ENCODE measurements around the gene BIN1.

BIN1 gene

GRCh38 chr2:127076290-127076689, 30.7 kb downstream of the BIN1 start:
- DNase-seq (ENCODE audit: low read depth): no peak

GRCh38 chr2:127075821-127076220, 31.1 kb downstream of the BIN1 start:
- no peak for DNase-seq (ENCODE audit: low read depth)

GRCh38 chr2:127074936-127075335, 32.0 kb downstream of the BIN1 start:
- no peak for DNase-seq (ENCODE audit: low read depth)

DNA sequence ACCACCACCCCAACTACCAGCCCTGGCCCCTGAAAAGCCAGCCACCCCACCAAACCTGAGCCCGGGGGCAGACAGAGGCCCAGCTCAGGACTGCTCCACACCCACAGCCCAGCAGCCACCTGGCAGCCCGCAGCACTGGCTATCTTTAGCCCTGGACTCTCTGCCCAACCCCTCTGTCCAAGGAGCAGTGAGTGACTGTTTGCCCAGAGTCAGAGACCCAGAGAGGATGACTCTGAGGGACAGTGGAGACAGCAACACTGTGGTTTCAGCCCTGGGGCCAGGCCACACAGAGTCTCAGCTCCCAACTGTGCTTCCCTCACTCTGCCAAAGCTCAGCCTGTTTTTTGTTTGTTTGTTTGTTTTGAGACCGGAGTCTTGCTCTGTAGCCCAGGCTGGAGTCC, 32.6 kb downstream of the BIN1 start:
- no peak for DNase-seq (ENCODE audit: low read depth)

DNA sequence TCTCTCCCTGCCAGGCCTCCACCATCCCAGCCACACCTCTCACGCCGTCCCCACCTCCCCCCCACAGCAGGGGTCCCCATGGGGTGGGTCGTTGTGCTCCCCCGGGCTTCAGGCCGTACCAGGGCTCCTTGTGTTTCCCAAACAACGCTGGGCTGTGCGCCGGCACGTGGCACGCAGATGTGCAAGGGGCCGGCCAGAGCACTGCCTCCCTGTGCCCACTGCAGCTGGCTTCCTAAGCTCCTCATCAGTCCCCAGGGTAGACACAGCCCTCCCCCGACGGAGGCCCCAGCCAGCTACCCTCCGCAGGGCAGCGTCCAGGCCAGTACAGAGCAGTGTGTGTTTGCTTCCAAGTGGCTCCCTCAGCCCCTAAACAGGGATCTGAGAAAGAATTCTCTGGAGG, 34.0 kb downstream of the BIN1 start:
- DNase-seq (ENCODE audit: low read depth): no peak

- DNase-seq (ENCODE audit: low read depth): no peak
Observed at GRCh38 chr2:127072396-127072795, 34.6 kb downstream of the BIN1 start.

DNA sequence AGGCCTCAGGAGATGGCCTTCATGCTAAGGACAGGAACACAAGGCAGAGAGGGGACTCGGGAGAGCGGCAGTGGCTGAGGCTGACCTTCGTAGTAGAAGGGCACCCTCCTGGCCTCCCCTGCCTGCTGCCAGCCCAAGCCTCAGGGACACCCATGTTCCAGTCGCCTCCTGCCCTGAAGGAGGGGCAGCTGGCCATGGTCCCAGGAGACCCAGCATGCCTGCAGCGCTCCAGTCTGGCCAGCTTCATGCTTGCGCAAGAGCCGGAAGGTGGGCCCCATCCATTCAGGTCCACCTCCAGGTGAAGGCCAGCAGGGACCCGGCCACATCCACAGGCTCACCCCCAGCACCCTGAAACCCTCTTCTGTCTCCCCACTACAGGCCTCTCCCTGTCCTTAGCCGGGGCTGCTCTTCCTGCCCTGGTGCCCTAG, 35.0 kb downstream of the BIN1 start:
- DNase-seq (ENCODE audit: low read depth): no peak

DNA sequence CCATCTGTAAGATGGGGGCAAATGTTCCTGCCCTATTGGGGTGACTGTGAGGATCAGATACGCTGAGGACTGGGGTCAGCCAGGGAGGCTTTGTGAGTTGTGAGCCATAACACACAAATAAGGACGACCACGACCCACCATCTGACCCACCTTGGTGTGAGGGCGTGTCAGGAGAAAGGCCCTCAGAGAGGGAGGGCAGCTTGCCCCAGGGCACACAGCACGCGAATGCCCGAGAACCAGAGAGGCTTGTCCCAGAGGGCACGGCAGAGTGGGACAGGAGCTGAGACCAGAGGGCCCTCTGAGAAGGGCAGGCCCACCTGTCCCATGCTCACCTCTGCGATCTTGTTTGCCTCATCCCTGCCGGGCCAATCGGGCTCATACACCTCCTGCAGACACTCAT, 36.7 kb downstream of the BIN1 start:
- DNase-seq (ENCODE audit: low read depth): no peak

DNA sequence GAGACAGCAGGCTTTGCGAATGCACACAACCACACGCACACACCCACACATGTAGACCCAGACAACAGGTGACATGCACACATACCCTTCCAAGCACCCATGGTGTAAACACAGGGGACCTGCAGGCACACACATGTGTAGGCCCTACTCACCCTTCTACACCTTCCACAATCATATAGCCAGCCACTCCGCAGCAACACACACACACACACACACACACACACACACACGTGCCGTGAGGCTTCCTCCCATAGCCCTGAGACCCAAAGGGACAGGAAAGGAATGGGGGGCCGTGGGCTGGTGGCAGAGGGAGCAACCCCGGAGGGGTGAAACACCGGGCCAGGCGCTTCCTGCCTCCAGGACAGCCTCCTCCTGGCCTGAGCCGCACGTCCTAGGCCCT, 37.4 kb downstream of the BIN1 start:
- no peak for DNase-seq (ENCODE audit: low read depth)

- DNase-seq (ENCODE audit: low read depth): no peak
Observed at GRCh38 chr2:127069003-127069402, 38.0 kb downstream of the BIN1 start.

DNA sequence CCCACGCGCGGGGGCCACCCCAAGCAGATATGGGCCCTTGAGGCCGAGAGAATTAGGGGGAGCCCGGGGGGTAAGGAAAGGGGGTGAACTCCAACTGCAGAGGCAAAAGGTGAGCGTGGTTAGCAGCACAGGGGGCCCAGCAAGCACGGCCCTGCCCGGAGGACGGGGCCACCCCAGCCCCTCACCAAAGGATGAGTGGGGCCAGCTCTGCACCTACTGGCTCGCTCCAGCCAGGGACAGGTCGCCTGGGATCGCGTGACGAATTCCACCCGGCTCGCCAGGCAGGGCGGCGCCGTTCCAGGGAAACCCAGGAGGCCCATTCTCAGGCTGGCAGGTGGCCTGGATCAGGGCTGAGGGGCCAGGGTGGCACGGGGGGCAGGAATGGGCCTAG, 38.6 kb downstream of the BIN1 start:
- no peak for DNase-seq (ENCODE audit: low read depth)

DNA sequence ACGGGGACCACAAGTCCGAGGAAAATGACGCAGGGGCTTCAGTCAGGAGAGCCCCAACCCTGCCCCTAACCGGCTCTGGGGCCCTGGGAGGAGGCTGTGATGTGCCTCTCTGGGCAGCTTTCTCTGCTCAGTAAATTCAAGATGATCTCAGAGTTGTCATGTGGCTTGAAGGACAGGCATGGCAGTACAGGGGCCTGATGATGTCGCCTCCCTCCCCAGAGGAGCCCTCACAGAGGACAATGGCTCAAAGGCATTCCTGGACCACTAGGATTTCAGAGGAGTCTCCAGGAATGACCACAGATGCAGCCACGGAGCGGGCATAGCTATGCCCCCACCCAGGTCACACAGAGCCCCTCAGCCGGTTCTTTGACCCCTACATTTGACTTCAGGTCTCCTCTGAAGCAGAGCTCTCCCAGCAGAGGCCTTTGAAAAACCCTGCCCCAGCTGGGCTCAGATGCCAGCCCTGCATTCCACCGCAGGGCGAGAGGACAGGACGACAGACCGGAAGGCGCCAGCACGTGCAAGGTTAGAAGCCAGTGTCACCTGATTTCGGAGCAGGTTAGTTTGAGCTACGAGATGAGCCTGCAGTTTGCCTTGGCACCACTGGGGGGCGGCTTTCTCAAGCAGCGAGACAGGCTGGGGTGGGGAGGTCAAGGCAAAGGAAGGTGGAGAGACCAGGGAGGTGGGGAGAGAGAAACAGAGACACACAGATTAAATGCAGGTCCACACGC, 39.2 kb downstream of the BIN1 start:
- no peak for DNase-seq (ENCODE audit: low read depth)

GRCh38 chr2:127066942-127067341, 40.0 kb downstream of the BIN1 start:
- DNase-seq (ENCODE audit: low read depth): no peak

DNA sequence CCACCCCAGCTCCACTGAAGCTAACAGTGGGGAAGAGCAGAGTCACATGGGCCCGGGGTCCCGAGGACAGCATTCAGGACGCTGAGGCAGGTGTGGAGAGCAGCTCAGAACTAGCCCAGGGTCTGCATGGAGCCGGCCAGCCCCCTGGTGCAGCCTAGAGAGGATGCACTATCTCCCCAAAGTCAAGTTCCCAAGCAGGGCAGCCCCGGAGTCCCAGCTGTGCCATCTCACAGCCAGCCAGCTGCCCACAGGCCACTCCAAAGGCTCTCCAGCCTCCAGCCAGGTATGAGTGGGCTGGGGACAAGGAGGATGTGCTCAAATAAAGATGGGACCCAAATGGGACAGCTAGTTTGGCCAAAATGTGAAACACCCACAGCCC, 41.0 kb downstream of the BIN1 start:
- no peak for DNase-seq (ENCODE audit: low read depth)

GRCh38 chr2:127065299-127065939, 41.5 kb downstream of the BIN1 start:
- DNase-seq (ENCODE audit: low read depth): no peak

DNA sequence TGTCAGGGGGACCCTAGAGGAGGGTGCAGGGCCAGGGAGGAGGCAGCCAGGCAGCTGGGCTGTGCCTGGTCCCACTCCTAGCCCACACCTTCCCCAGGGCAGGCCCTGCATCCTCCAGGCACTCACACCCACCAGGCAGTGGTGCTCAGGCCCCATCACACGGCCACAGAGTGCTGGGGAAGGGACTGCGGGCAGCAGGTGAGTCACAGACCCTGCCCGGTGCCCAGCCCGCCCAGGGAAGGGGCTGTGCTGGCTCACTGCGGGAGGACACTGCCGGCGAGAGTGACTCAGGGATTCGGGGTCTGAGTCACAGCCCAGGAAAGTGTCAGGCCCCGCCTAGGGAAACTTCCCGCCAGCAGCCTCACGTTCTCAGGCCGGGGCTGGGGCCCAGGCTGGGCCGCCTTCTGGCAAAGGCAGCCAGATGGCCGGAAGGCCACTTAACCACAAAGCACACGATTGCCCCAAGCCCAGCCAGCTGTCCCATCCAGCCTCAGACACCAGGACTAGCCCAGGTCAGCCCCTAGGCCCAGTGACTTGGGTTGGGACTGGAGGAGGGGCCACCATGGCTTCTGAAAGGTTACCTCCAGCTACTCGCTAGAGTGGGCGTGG, 42.2 kb downstream of the BIN1 start:
- DNase-seq (ENCODE audit: low read depth): peak; percentile 100

DNA sequence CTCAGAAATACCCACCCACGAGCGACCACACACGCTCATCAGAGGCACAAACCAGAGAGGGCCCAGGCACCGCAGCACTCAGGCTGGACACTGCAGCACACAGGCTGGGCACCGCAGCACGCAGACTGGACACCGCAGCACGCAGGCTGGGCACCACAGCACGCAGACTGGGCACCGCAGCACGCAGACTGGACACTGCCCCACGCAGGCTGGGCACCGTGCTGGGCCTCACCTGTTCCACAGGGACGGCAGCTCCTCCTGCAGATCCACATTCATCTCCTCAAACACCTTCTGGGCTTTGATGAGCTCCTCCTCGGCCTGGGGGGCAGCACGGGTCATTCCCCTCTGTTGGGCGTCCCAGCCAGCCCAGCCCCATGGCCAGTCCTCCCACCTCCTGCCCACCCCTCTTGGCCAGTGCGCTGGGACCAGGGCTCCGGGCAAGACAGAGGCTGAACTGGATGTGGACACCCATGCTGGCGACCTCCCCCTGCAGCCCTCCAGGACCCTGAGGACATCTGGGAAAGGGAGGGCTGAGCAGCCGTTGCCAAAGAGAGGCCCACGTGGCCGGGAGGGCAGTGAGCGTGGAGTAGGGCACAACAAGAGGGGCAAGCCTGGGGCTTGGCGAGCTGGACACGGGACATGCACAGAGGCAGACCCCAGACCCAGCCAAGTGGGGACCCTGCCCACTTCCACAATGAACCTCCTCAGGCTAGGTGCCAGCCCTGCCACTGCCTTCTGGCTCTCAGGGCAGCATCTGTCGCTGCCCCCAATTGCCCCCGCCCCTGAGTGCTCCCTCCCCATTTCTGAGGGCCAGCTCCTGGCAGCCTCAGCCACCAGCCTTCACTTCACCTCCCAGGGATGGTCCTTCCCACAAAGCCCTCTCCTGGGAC, 43.0 kb downstream of the BIN1 start:
- no peak for DNase-seq (ENCODE audit: low read depth)

- DNase-seq (ENCODE audit: low read depth): no peak
Observed at GRCh38 chr2:127061375-127062273, 45.3 kb downstream of the BIN1 start.

GRCh38 chr2:127060264-127060945, 46.5 kb downstream of the BIN1 start:
- DNase-seq (ENCODE audit: low read depth): no peak

GRCh38 chr2:127059559-127059958, 47.4 kb downstream of the BIN1 start:
- DNase-seq (ENCODE audit: low read depth): no peak

GRCh38 chr2:127058954-127059252, 48.1 kb downstream of the BIN1 start:
- DNase-seq (ENCODE audit: low read depth): no peak
